Activated CD8-positive, alpha-beta memory T cell treated with anti-CD3 and anti-CD28 coated beads, Interleukin-2, amount 50 U/mL, for 1 hour (primary cell): ENCODE data around the gene ADD1.
A peak's percentile ranks its signal among the peaks of the same experiment; 100 is the strongest.
"Not testable (repeated sequence)": the region's sequence is repeated elsewhere in the genome, so short reads cannot be mapped to it uniquely, and the experiment has no call there.

ENCODE experiments used
- DNase-seq: peaks from one replicate; pipeline ENCODE4 v3.0.0-alpha.2; 2020; ENCODE audit errors: extremely low read depth

Gene ADD1

GRCh38 chr4:2944586-2945526, 101.2 kb downstream of the ADD1 start:
- DNase-seq = no peak

GRCh38 chr4:2945619-2946604, 102.3 kb downstream of the ADD1 start:
- not testable (repeated sequence) for DNase-seq

GRCh38 chr4:2946812-2947600, 103.4 kb downstream of the ADD1 start:
- no peak for DNase-seq

- DNase-seq = no peak
Measured at GRCh38 chr4:2947926-2948325, 104.3 kb downstream of the ADD1 start.

GRCh38 chr4:2948895-2949781, 105.5 kb downstream of the ADD1 start:
- no peak for DNase-seq

DNA sequence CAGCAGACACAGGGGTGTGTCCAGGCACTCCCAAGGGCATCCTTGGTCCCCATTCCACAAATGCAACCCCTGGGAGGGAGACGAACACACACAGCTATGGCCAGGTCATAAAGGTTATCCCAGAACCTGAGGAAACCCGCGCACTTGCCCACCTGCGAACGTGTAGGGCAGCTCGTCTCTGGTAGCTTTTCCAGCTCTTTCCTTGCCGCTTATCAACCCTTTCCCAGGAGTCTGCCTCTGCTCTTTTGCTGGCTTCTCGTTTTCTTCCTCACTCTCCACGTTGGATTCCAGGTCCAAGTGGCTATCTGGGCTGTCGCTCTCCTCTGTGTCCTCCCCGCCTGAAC, 106.1 kb downstream of the ADD1 start:
- DNase-seq = no peak

GRCh38 chr4:2950221-2950989, 106.8 kb downstream of the ADD1 start:
- no peak for DNase-seq

DNA sequence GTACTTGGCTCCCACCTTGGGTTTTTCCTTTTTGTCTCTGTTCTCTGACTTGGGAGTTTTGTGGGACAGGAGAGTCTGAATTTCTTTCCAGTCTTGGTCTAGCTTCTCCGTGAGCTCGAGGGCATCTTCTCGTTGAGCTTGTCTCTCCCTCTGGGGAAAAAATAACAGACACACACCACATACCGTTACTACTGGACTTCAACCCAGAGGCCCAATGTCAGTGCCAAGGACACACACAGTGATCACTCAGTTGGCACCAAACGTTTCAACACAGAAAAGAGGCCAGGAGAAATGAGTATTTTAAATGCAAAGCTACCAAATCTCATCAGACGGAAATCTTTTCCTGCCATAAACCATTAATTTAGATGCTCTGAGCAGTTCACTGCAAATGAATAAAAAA, 109.9 kb downstream of the ADD1 start:
- DNase-seq = no peak

GRCh38 chr4:2954358-2955185, 110.9 kb downstream of the ADD1 start:
- DNase-seq = no peak

DNA sequence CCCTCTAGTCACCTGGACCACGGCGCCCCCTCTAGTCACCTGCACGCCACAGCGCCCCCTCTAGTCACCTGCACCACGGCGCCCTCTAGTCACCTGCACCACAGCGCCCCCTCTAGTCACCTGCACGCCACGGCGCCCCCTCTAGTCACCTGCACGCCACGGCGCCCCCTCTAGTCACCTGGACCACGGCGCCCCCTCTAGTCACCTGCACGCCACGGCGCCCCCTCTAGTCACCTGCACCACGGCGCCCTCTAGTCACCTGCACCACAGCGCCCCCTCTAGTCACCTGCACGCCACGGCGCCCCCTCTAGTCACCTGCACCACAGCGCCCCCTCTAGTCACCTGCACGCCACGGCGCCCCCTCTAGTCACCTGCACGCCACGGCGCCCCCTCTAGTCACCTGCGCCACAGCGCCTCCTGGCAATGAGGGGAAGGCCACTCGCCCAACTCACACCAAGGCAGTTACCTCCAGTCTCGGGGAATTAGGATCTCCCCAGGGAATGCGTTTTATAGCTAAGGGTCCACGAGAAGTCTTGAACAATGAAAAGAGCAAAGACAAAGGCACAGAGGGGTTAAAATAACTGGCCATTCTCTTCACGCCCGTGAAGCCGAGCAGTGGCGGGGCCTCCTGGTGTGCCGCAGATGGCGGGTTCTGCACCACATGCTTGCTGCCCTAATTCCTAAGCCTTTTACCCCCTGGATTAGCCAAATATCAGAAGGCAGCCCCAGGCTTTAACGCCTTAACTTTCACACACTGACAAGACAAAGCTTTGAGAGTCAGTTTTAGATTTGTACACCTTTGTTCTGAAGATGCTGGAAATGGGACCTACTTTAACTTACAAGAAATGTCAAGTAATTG, 111.8 kb downstream of the ADD1 start:
- DNase-seq = not testable (repeated sequence)

GRCh38 chr4:2958446-2958845, 114.8 kb downstream of the ADD1 start:
- no peak for DNase-seq

DNA sequence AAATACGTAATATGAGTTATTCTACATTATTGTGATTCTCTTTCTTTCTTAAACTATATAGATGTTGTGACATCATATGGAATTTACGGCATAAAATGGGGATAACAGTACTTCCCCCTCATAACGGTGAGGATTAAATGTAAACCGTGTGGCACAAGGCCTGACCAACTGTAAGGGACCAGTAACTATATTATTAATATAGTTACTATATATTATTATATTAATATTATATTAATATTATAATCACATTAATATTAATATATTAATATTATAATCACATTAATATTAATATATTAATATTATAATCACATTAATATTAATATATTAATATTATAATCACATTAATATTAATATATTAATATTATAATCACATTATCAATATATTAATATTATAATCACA, 116.8 kb downstream of the ADD1 start:
- DNase-seq = not testable (repeated sequence)

DNA sequence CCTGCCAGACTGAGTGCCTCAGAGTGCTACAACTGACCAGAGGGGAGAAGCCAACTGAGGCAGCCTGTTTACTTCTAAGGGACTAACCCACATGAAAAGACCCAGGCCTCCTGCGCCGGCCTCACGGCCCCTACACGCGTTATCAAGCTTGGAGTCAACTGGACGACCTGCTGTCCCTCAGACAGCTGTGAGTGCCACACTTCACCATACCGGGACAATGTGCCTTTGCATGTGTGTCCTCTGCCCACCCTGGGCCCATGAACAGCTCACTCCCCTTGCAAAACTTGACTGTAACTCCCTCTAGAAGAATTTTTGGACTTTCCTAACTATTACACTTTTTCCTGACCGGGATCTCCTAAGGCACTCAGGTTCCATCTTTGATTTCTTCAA, 117.8 kb downstream of the ADD1 start:
- no peak for DNase-seq

DNA sequence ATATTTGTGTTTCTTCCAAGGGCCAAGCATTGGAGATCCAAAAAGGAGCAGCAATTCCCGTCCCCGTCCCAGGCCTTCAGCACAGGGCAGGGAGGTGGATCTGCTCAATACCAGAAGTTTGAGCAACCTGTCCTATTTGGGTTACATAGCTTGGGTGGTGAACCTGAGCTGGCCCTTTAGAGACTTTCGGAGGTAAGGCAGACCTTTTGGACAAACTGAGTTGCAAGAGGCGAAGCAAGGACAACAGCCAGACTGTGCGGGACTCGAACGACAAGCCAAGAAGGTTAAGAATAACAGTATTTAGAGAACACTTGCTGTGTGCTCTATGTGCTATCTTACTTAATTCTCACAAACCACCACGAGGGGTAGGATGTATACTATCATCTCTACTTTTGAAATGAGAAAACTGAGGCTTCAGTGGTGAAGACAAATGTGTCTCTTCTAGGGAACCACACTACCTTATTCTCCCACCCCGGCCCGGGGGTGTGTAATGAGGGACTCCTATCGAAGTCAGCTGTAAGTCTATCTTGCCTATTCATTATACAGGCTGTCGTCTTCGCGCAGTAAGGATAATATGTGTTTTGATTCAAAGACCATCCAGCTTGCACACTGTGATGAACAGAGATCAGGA, 118.3 kb downstream of the ADD1 start:
- DNase-seq = no peak

DNA sequence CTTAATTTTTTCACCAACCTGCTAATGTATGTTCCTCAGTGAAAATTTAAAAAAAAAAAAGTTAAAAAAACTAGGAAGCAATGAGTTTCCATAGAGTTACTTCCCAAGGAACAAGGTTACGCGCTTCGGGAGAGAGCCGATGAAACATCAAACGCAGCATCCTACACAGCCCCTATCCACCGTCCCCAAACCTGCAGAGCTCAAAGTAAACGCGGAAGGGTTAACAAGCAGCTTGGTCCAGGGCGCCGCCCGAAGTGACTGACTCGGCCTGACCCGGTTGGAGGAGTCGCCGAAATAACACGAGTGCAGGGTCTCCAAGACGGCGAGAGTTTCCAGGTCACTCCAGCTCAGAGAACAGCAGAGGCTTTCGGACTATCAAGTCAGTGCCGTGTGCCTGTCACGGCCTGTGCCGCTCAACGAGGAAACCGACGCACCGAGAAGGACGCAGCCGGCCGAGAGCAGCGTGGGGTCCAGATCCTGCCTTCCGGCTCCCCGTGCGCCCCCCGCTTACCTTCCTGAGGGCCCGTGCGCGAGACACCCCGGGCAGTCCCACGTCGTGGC, 119.0 kb downstream of the ADD1 start:
- DNase-seq = no peak

- DNase-seq = peak; percentile 89
Measured at GRCh38 chr4:2963175-2963965, 119.7 kb downstream of the ADD1 start, which contains the start of the genes GRK4 and NOP14. Gene GRK4 (plus strand): TSS chr4:2963571. CDS start chr4:2964071, 500 bp downstream. Gene NOP14 (minus strand): TSS chr4:2963406. CDS start chr4:2963319, 87 bp downstream.
